Neural cell (in vitro differentiated cells): ENCODE measurements around the gene HOXA7. TPM values are rescaled to one million over a fixed set of nuclear protein-coding genes. Genes with fewer than 3 reads are reported as not detected.

Experiments used
- H2AFZ ChIP-seq: fragments of 200-600, 300-800 bp; sonication (generic), shearing (Covaris generic); 2 replicates; pipeline ENCODE4 v1.6.0; 2014; ENCODE audit warnings: low read depth, mild to moderate bottlenecking, antibody characterized with exemption, low read length, moderate library complexity
- H3F3A ChIP-seq: fragments of 200-600 bp; shearing (Covaris generic); 2 replicates; pipeline ENCODE4 v1.6.1; 2016; ENCODE audit warnings: mild to moderate bottlenecking, moderate library complexity, mixed read lengths, antibody characterized with exemption, low read length; ENCODE audit not compliant: insufficient read depth, poor library complexity, severe bottlenecking
- H3K27ac ChIP-seq: fragments of 200-600, 300-800 bp; sonication (generic), shearing (Covaris generic); 2 replicates; pipeline ENCODE4 v1.5.1; 2014; ENCODE audit warnings: mild to moderate bottlenecking, low read length, moderate library complexity
- H3K27me3 ChIP-seq: fragments of 300-800, 200-600 bp; sonication (generic), shearing (Covaris generic); 2 replicates; pipeline ENCODE4 v1.6.0; 2014; ENCODE audit warnings: mild to moderate bottlenecking, low read depth, low read length, moderate library complexity; ENCODE audit not compliant: insufficient read depth
- H3K36me3 ChIP-seq: fragments of 300-800, 200-600 bp; sonication (generic), shearing (Covaris generic); 2 replicates; pipeline ENCODE4 v1.5.1; 2014; ENCODE audit warnings: mild to moderate bottlenecking, antibody characterized with exemption, low read length, moderate library complexity; ENCODE audit not compliant: insufficient read depth
- H3K4me2 ChIP-seq: fragments of 300-800, 200-600 bp; sonication (generic), shearing (Covaris generic); 2 replicates; pipeline ENCODE4 v1.6.0; 2014; ENCODE audit warnings: mild to moderate bottlenecking, low read length
- H3K4me3 ChIP-seq: fragments of 300-800, 200-600 bp; sonication (generic), shearing (Covaris generic); 2 replicates; pipeline ENCODE4 v1.5.1; 2014; ENCODE audit warnings: mild to moderate bottlenecking, low read length, moderate library complexity
- H3K79me2 ChIP-seq: fragments of 200-600 bp; shearing (Covaris generic); replicated peaks from 2 replicates; pipeline ENCODE4 v1.6.0; 2014; ENCODE audit warnings: mild to moderate bottlenecking, low read length, moderate library complexity; ENCODE audit not compliant: insufficient read depth
- H3K9ac ChIP-seq: fragments of 300-800, 200-600 bp; sonication (generic), shearing (Covaris generic); 2 replicates; pipeline ENCODE4 v1.6.1; 2016; ENCODE audit warnings: mild to moderate bottlenecking, low read length, mixed read lengths
- H3K9me2 ChIP-seq: fragments of 200-600 bp; shearing (Covaris generic); 2 replicates; pipeline ENCODE4 v1.6.1; 2016; ENCODE audit warnings: mild to moderate bottlenecking, low read length, mixed read lengths; ENCODE audit not compliant: insufficient read depth
- H3K9me3 ChIP-seq: fragments of 200-600, 300-800 bp; sonication (generic), shearing (Covaris generic); 2 replicates; pipeline ENCODE4 v1.6.1; 2016; ENCODE audit warnings: mild to moderate bottlenecking, mixed run types, low read length, moderate library complexity, mixed read lengths
- H4K20me1 ChIP-seq: fragments of 200-600 bp; shearing (Covaris generic); 2 replicates; pipeline ENCODE4 v1.6.1; 2016; ENCODE audit warnings: mild to moderate bottlenecking, mixed run types; ENCODE audit not compliant: insufficient read depth
- EZH2 ChIP-seq: fragments of 200-600, 300-800 bp; shearing (Covaris generic), sonication (generic); IDR thresholded peaks from 2 replicates; pipeline ENCODE4 v1.6.1; 2014; ENCODE audit warnings: antibody characterized with exemption, low read length, borderline replicate concordance, mild to moderate bottlenecking; ENCODE audit not compliant: insufficient read depth, poor library complexity, severe bottlenecking
- MXI1 ChIP-seq: fragments of 450-650 bp; conservative IDR thresholded peaks from 2 replicates; pipeline ENCODE4 v1.6.1; 2014; ENCODE audit warnings: antibody characterized with exemption, mild to moderate bottlenecking; ENCODE audit not compliant: poor library complexity, severe bottlenecking
- RAD21 ChIP-seq: fragments of 450-650 bp; conservative IDR thresholded peaks from 2 replicates; pipeline ENCODE4 v1.6.1; 2014; ENCODE audit warnings: antibody characterized with exemption, mild to moderate bottlenecking, moderate library complexity
- SMC3 ChIP-seq: fragments of 450-650 bp; conservative IDR thresholded peaks from 2 replicates; pipeline ENCODE4 v1.6.1; 2014; ENCODE audit warnings: antibody characterized with exemption, mild to moderate bottlenecking, moderate library complexity; ENCODE audit not compliant: poor library complexity
- TAF1 ChIP-seq: IDR thresholded peaks from 2 replicates; pipeline ENCODE4 v1.6.1; 2012; ENCODE audit warnings: low read depth
- polyA plus RNA-seq: library from polyadenylated mRNA; depleted of rRNA; stranded (reverse); fragments of >200 nt; gene quantifications from 2 replicates; pipeline ENCODE4 v1.2.3, GENCODE V29; 2014
- TF ChIP-seq, protein P1 (sequence below): IDR thresholded peaks from 2 replicates; pipeline ENCODE4 v1.6.1; 2012; ENCODE audit warnings: borderline replicate concordance

The HOXA7 gene
- polyA plus RNA-seq, 1 donor from 2014 or later = not detected

DNA sequence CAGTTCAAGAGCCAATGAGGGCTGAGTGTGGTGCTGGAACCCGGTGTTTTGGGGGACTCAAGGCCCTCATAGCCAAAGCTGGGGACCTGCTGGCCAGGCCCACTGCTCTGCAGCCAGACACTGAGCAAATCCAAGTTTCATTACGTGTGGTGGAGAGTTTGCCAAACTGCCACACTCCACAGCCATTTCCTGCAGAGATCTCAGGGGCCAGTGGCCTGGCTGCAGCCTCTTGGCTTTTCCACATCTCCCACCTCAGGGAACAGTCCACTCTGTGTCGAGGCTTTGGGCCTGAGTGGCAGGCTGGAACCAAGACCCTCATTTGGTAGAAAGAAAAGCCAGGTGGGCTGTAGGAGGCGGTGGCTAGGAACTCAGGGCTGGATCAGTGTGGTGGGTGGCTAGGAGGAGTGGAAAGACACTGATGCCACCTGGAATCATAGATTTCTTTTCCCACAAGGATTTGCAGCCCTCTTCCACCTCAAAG is 25.4 kb upstream of the HOXA7 start:
- H3K27ac ChIP-seq = no peak overlapping the region
- H2AFZ ChIP-seq = no peak overlapping the region
- no peaks in the 10 kb centered on the region for H3K79me2 ChIP-seq
- H3K36me3 ChIP-seq = no peaks in the 10 kb centered on the region
- TF ChIP-seq MXI1 (no peak), EZH2 (no peak), SMC3 (no peak), TAF1 (no peak)
- TF ChIP-seq, protein P1, sequence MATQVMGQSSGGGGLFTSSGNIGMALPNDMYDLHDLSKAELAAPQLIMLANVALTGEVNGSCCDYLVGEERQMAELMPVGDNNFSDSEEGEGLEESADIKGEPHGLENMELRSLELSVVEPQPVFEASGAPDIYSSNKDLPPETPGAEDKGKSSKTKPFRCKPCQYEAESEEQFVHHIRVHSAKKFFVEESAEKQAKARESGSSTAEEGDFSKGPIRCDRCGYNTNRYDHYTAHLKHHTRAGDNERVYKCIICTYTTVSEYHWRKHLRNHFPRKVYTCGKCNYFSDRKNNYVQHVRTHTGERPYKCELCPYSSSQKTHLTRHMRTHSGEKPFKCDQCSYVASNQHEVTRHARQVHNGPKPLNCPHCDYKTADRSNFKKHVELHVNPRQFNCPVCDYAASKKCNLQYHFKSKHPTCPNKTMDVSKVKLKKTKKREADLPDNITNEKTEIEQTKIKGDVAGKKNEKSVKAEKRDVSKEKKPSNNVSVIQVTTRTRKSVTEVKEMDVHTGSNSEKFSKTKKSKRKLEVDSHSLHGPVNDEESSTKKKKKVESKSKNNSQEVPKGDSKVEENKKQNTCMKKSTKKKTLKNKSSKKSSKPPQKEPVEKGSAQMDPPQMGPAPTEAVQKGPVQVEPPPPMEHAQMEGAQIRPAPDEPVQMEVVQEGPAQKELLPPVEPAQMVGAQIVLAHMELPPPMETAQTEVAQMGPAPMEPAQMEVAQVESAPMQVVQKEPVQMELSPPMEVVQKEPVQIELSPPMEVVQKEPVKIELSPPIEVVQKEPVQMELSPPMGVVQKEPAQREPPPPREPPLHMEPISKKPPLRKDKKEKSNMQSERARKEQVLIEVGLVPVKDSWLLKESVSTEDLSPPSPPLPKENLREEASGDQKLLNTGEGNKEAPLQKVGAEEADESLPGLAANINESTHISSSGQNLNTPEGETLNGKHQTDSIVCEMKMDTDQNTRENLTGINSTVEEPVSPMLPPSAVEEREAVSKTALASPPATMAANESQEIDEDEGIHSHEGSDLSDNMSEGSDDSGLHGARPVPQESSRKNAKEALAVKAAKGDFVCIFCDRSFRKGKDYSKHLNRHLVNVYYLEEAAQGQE = no peak
- no peak overlapping the region for H3K4me2 ChIP-seq
- peaks cover 100% of the 10 kb centered on the region for H3K27me3 ChIP-seq
- no peak overlapping the region for H3K4me3 ChIP-seq
- no peak overlapping the region for H3K9ac ChIP-seq
- H3F3A ChIP-seq = no peaks in the 10 kb centered on the region
- H3K9me3 ChIP-seq = peaks cover 14% of the 10 kb centered on the region
- H4K20me1 ChIP-seq = no peaks in the 10 kb centered on the region
- no peaks in the 10 kb centered on the region for H3K9me2 ChIP-seq

DNA sequence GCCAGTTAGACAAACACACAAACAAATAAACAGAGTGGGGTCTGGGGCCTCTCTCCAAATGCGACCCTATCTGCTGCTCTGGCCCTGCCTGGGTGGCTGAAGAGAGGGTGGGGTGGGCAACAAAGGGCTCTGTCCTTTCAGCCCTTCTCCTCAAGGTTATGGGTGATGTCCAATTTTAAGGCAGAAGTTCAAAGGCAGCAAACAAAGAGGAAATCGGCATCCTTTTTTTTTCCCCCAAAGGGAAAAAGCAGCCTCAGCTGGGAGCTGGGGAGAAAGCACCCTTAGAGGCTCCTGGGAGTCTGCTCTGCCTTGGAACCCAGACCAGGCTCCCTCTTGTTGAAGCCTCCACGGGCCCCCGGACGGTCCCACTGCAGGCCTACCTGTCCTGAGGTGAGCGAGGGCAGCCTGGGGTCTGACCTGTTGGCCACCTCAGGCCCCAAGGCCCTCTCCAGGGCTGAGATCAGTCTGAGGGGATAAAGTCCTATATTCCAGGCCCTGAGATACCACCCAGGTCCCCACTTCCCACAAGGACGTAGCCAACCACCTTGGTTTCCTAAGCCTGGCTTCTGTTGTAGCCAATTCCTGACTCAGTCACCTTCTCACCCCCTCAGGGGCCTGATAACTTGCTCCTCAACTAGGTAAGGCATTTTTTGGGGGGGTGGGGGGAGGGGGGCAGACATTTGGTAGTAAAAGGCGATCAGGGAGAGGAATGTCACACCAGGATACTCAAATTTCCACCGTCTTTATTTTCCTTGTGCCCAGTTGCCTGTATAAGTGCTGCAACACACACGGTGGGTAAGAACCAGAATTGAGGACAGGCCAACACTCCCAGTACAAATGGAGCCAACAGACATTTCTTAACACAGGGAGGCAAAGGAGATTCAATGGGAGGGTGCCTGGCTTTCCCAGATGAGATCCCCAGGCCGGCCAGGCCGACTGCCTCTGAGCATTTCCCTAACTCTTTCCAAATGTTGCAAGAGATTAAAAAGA is 24.3 kb upstream of the HOXA7 start:
- H4K20me1 ChIP-seq = no peaks in the 10 kb centered on the region
- no peaks in the 10 kb centered on the region for H3K9me2 ChIP-seq
- no peak overlapping the region for H3K4me3 ChIP-seq
- H3K27ac ChIP-seq = no peak overlapping the region
- peaks cover 100% of the 10 kb centered on the region for H3K27me3 ChIP-seq
- no peak overlapping the region for H3K9ac ChIP-seq
- TF ChIP-seq, protein P1 = no peak
- TF ChIP-seq RAD21 = no peak
- no peaks in the 10 kb centered on the region for H3K36me3 ChIP-seq
- no peak overlapping the region for H3K4me2 ChIP-seq
- no peaks in the 10 kb centered on the region for H3F3A ChIP-seq
- H3K9me3 ChIP-seq = peaks cover 10% of the 10 kb centered on the region
- H3K79me2 ChIP-seq = no peaks in the 10 kb centered on the region
- H2AFZ ChIP-seq = no peak overlapping the region
